HG03460 (cell line): Measurements from ENCODE around the gene FOXD1.
A peak's percentile ranks its signal among the peaks of the same experiment; 100 is the strongest.
"Not testable (repeated sequence)": the region's sequence is repeated elsewhere in the genome, so short reads cannot be mapped to it uniquely, and the experiment has no call there.

Experiments
- ATAC-seq: cut with Tn5 transposase; IDR thresholded peaks from one replicate; pipeline ENCODE4 v1.9.1; 2021; ENCODE audit not compliant: unreplicated experiment

FOXD1 gene

GRCh38 chr5:73448463-73449136 lies at the start of gene FOXD1:
Gene FOXD1 (minus strand): TSS chr5:73448777. CDS start chr5:73448362, 415 bp downstream.
- ATAC-seq = peak; percentile 49

- no peak for ATAC-seq
These were observed 49.0 kb upstream of the FOXD1 start for GRCh38 chr5:73497497-73498056.

GRCh38 chr5:73496984-73497457 lies 48.4 kb upstream of the FOXD1 start:
- no peak for ATAC-seq

GRCh38 chr5:73495772-73496335 lies 47.3 kb upstream of the FOXD1 start:
- ATAC-seq = no peak

GRCh38 chr5:73494721-73495120 lies 46.1 kb upstream of the FOXD1 start:
- ATAC-seq = no peak

GRCh38 chr5:73493421-73493820 lies 44.8 kb upstream of the FOXD1 start:
- ATAC-seq = no peak

GRCh38 chr5:73491155-73491554 lies 42.6 kb upstream of the FOXD1 start:
- no peak for ATAC-seq

- ATAC-seq = no peak
These were observed 41.5 kb upstream of the FOXD1 start for GRCh38 chr5:73490088-73490487.

- ATAC-seq = no peak
These were observed 40.2 kb upstream of the FOXD1 start for GRCh38 chr5:73488806-73489205.

- ATAC-seq = no peak
These were observed 39.2 kb upstream of the FOXD1 start for GRCh38 chr5:73487815-73488214.

- not testable (repeated sequence) for ATAC-seq
These were observed 38.7 kb upstream of the FOXD1 start for GRCh38 chr5:73487257-73487656.

- ATAC-seq = no peak
These were observed 37.7 kb upstream of the FOXD1 start for GRCh38 chr5:73486119-73486899.

GRCh38 chr5:73485715-73486114 lies 37.1 kb upstream of the FOXD1 start:
- no peak for ATAC-seq

GRCh38 chr5:73484511-73484910 lies 35.9 kb upstream of the FOXD1 start:
- no peak for ATAC-seq

GRCh38 chr5:73483676-73484075 lies 35.1 kb upstream of the FOXD1 start:
- no peak for ATAC-seq

GRCh38 chr5:73482383-73483136 lies 34.0 kb upstream of the FOXD1 start:
- ATAC-seq = no peak

- ATAC-seq = no peak
These were observed 31.9 kb upstream of the FOXD1 start for GRCh38 chr5:73480500-73480899.

- ATAC-seq = no peak
These were observed 23.5 kb upstream of the FOXD1 start for GRCh38 chr5:73472116-73472515.

- no peak for ATAC-seq
These were observed 23.1 kb upstream of the FOXD1 start for GRCh38 chr5:73471654-73472053.

GRCh38 chr5:73469878-73470277 lies 21.3 kb upstream of the FOXD1 start:
- no peak for ATAC-seq

- not testable (repeated sequence) for ATAC-seq
These were observed 20.1 kb upstream of the FOXD1 start for GRCh38 chr5:73468638-73469037.
